Lung (tissue), 12 donors: ENCODE measurements around the gene CCDC30. TPM values are rescaled to one million over a fixed set of nuclear protein-coding genes. Genes with fewer than 3 reads are reported as not detected.
A peak's percentile ranks its signal among the peaks of the same experiment; 100 is the strongest.

Experiments
- ATAC-seq: fragments of 200-7000 bp; cut with Tn5 transposase; one replicate; pipeline ENCODE4 v1.9.1; 2020; ENCODE audit warnings: moderate number of reproducible peaks; ENCODE audit not compliant: insufficient read depth, low FRiP score
- DNase-seq, 3 donors: peaks; one replicate each; pipeline ENCODE4 v3.0.0-alpha.2; 2013 to 2017
- H3K27ac ChIP-seq, 2 donors: one replicate each; pipeline ENCODE4 v1.5.1; 2013; ENCODE audit warnings: mild to moderate bottlenecking in 2 of 2, moderate library complexity in 2 of 2, control low read depth in 1 of 2, inconsistent platforms in 1 of 2, low read depth in 1 of 2, low read length in 1 of 2
- H3K27me3 ChIP-seq, 3 donors: one replicate each; pipeline ENCODE4 v1.5.1; 2013; ENCODE audit warnings: low read length in 2 of 3; ENCODE audit not compliant: control insufficient read depth in 3 of 3, insufficient read depth in 3 of 3
- H3K36me3 ChIP-seq, 4 donors: one replicate each; pipeline ENCODE4 v1.5.1; 2013; ENCODE audit warnings: low read length in 4 of 4, mild to moderate bottlenecking in 1 of 4, moderate library complexity in 1 of 4; ENCODE audit not compliant: control insufficient read depth in 4 of 4, insufficient read depth in 4 of 4
- H3K4me1 ChIP-seq, 5 donors: one replicate each; pipeline ENCODE4 v1.5.1; 2013; ENCODE audit warnings: low read length in 5 of 5, mild to moderate bottlenecking in 2 of 5, moderate library complexity in 1 of 5; ENCODE audit not compliant: control insufficient read depth in 5 of 5, insufficient read depth in 5 of 5
- H3K4me3 ChIP-seq: one replicate; pipeline ENCODE4 v1.5.1; 2013; ENCODE audit warnings: mild to moderate bottlenecking, control low read depth, moderate library complexity
- H3K9ac ChIP-seq, 2 donors: one replicate each; pipeline ENCODE4 v1.5.1; 2013; ENCODE audit warnings: low read length in 2 of 2, control low read depth in 1 of 2; ENCODE audit not compliant: insufficient read depth in 1 of 2
- H3K9me3 ChIP-seq, 4 donors: one replicate each; pipeline ENCODE4 v1.5.1; 2013; ENCODE audit warnings: low read length in 3 of 4, mild to moderate bottlenecking in 1 of 4, moderate library complexity in 1 of 4; ENCODE audit not compliant: control insufficient read depth in 4 of 4, insufficient read depth in 3 of 4
- WGBS, 2 donors: extraction: QIAGEN DNeasy Blood & Tissue Kit; methylation state at CpG; one replicate each; pipeline ENCODE4 v1.1.7; 2013; 5-methylcytosine and 5-hydroxymethylcytosine counted together
- polyA plus RNA-seq, 2 donors: library from polyadenylated mRNA; stranded (reverse); fragments of 200-250 nt; gene quantifications; one replicate each; pipeline ENCODE4 v1.2.1, GENCODE V29; 2013
- total RNA-seq, 2 donors: library from RNA; depleted of rRNA in 1 of 2; stranded (reverse); fragments of >200 nt in 1 of 2; gene quantifications; one replicate each; pipeline ENCODE4 v1.2.1, GENCODE V29; 2014 to 2021
- TF ChIP-seq, protein P1 (sequence below): IDR thresholded peaks from 2 replicates; pipeline ENCODE4 v1.5.1; 2012; ENCODE audit warnings: mild to moderate bottlenecking; ENCODE audit errors: control extremely low read depth, extremely low read depth
- donor health status: control.
- donor health status: control.
- donor health status: Bipolar disorder and iron deficiency.
- donor health status: healthy.
- donor health status: DM: yes; HTN: yes; CAD: no.

The CCDC30 gene
- total and polyA plus RNA-seq, 4 donors = 1.5 to 21.4 (median 9.2) TPM

DNA sequence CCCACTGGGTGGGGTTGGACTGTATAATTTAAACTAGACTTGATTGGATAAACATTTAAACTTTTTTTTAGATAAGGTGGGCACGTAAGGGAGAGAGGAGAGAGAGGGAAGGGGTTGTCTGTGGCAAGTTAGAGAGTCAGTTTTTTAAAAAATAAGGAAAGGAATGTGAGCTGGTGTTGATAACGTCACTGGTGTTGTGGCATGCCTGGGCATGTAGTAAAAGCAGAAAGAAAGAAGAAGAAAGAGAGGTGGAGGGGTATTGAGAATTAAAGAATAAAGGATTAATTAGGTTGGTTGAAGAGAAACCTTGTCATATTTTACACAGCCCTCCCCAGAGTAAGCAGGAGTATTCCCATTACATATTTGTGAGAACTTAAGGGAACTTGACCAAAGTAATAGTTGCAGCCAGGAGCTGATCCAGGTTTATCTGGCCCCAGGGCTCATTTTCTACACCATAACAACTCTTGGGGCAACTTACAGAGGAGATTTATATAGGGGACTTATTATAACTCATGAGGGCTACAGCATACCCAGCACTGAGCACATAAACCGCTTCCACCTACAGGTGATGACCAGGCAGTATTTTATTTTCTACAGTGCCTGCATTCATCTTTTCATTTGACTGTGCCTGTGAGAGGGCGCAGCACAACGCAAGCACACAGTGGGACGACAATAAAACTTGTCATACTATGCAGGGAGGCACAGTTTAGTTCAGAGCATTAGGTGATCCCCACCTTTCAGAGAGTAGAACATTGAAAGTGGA, 70.2 kb downstream of the CCDC30 start:
- no peak overlapping the region for H3K27ac ChIP-seq
- TF ChIP-seq, protein P1, sequence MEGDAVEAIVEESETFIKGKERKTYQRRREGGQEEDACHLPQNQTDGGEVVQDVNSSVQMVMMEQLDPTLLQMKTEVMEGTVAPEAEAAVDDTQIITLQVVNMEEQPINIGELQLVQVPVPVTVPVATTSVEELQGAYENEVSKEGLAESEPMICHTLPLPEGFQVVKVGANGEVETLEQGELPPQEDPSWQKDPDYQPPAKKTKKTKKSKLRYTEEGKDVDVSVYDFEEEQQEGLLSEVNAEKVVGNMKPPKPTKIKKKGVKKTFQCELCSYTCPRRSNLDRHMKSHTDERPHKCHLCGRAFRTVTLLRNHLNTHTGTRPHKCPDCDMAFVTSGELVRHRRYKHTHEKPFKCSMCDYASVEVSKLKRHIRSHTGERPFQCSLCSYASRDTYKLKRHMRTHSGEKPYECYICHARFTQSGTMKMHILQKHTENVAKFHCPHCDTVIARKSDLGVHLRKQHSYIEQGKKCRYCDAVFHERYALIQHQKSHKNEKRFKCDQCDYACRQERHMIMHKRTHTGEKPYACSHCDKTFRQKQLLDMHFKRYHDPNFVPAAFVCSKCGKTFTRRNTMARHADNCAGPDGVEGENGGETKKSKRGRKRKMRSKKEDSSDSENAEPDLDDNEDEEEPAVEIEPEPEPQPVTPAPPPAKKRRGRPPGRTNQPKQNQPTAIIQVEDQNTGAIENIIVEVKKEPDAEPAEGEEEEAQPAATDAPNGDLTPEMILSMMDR = no peak
- H3K27me3 ChIP-seq = no peaks in the 10 kb centered on the region
- ATAC-seq = no peak
- no peak overlapping the region for H3K9ac ChIP-seq
- WGBS, 2 donors = 91 to 94% methylated on average over 6 of the region's 6 CpGs
- peaks cover 0 to 5% (median 0%) of the 10 kb centered on the region in 5 donors for H3K4me1 ChIP-seq
- H3K36me3 ChIP-seq = peaks cover 0 to 3% (median 0%) of the 10 kb centered on the region in 4 donors
- no peak overlapping the region for H3K4me3 ChIP-seq
- peaks cover 0 to 3% (median under 1%) of the 10 kb centered on the region in 4 donors for H3K9me3 ChIP-seq
- DNase-seq = no peak

- Histone ChIP-seq H3K9me3 (peaks cover 0 to 3% (median under 1%) of the 10 kb centered on the region in 4 donors), H3K36me3 (peaks cover 0 to 3% (median 0%) of the 10 kb centered on the region in 4 donors), H3K27ac (no peak overlapping the region), H3K9ac (no peak overlapping the region), H3K4me1 (no peaks in the 10 kb centered on the region), H3K4me3 (no peak overlapping the region), H3K27me3 (no peaks in the 10 kb centered on the region)
- TF ChIP-seq, protein P1 = no peak
- ATAC-seq = no peak
- 82 to 86% methylated on average over 1 of the region's 1 CpG for WGBS, 2 donors
- DNase-seq = no peak
These were observed 78.0 kb downstream of the CCDC30 start for GRCh38 chr1:42541104-42541503.

- no peak overlapping the region for H3K9ac ChIP-seq
- no peaks in the 10 kb centered on the region for H3K9me3 ChIP-seq
- no peak for DNase-seq
- H3K36me3 ChIP-seq = peaks cover 0 to 6% (median 0%) of the 10 kb centered on the region in 4 donors
- TF ChIP-seq, protein P1 = no peak
- H3K4me3 ChIP-seq = no peak overlapping the region
- no peak overlapping the region for H3K27ac ChIP-seq
- H3K4me1 ChIP-seq = no peaks in the 10 kb centered on the region
- H3K27me3 ChIP-seq = no peaks in the 10 kb centered on the region
- ATAC-seq = peak; percentile 11
- 44 to 78% methylated on average over 3 of the region's 3 CpGs for WGBS, 2 donors
These were observed 88.1 kb downstream of the CCDC30 start for GRCh38 chr1:42551180-42551579.
